HG03097 (cell line): ENCODE results near the gene MITF.

Experiments
- ATAC-seq: cut with Tn5 transposase; IDR thresholded peaks from one replicate; pipeline ENCODE4 v1.9.1; 2021; ENCODE audit not compliant: unreplicated experiment, low FRiP score

MITF gene

GRCh38 chr3:69830147-69830546 is 90.9 kb downstream of the MITF start:
- ATAC-seq = no peak

- ATAC-seq = no peak
Measured at GRCh38 chr3:69831737-69832136, 92.5 kb downstream of the MITF start.

GRCh38 chr3:69833591-69833990 is 94.3 kb downstream of the MITF start:
- no peak for ATAC-seq

- no peak for ATAC-seq
Measured at GRCh38 chr3:69838217-69838616, 99.0 kb downstream of the MITF start.

GRCh38 chr3:69838696-69839515 is 99.6 kb downstream of the MITF start:
- ATAC-seq = no peak

- no peak for ATAC-seq
Measured at GRCh38 chr3:69842351-69842750, 103.1 kb downstream of the MITF start.

- no peak for ATAC-seq
Measured at GRCh38 chr3:69842789-69843188, 103.5 kb downstream of the MITF start.

- no peak for ATAC-seq
Measured at GRCh38 chr3:69844706-69845105, 105.4 kb downstream of the MITF start.

GRCh38 chr3:69847303-69847702 is 108.0 kb downstream of the MITF start:
- ATAC-seq = no peak

GRCh38 chr3:69848113-69848512 is 108.8 kb downstream of the MITF start:
- ATAC-seq = no peak

- no peak for ATAC-seq
Measured at GRCh38 chr3:69850849-69851248, 111.6 kb downstream of the MITF start.

GRCh38 chr3:69853027-69853426 is 113.8 kb downstream of the MITF start:
- ATAC-seq = no peak

GRCh38 chr3:69855436-69856162 is 116.3 kb downstream of the MITF start:
- no peak for ATAC-seq

- no peak for ATAC-seq
Measured at GRCh38 chr3:69856965-69857705, 117.9 kb downstream of the MITF start.

- no peak for ATAC-seq
Measured at GRCh38 chr3:69861556-69861955, 122.3 kb downstream of the MITF start.

GRCh38 chr3:69864141-69864540 is 124.9 kb downstream of the MITF start:
- no peak for ATAC-seq

- ATAC-seq = no peak
Measured at GRCh38 chr3:69864766-69865165, 125.5 kb downstream of the MITF start.

GRCh38 chr3:69865925-69866679 is 126.8 kb downstream of the MITF start:
- no peak for ATAC-seq

GRCh38 chr3:69866988-69867720 is 127.9 kb downstream of the MITF start:
- ATAC-seq = no peak

GRCh38 chr3:69867941-69868505 is 128.8 kb downstream of the MITF start:
- no peak for ATAC-seq
